NT2/D1 (cell line): ENCODE data around the gene SUGP1.
A peak's percentile ranks its signal among the peaks of the same experiment; 100 is the strongest.
"Not testable (repeated sequence)": the region's sequence is repeated elsewhere in the genome, so short reads cannot be mapped to it uniquely, and the experiment has no call there.

Experiments used
- DNase-seq: peaks from one replicate; pipeline ENCODE4 v3.0.0-alpha.2; 2011; ENCODE audit warnings: low read depth, low spot score
- H3K27me3 ChIP-seq: 2 replicates; pipeline ENCODE4 v1.6.0; 2011; ENCODE audit warnings: mild to moderate bottlenecking; ENCODE audit not compliant: insufficient read length, insufficient read depth
- H3K36me3 ChIP-seq: 2 replicates; pipeline ENCODE4 v1.6.1; 2011; ENCODE audit warnings: mild to moderate bottlenecking, low read length, mixed read lengths; ENCODE audit not compliant: insufficient read depth, insufficient read length
- H3K4me1 ChIP-seq: 2 replicates; pipeline ENCODE4 v1.5.1; 2011; ENCODE audit not compliant: insufficient read depth, insufficient read length
- H3K4me3 ChIP-seq: 2 replicates; pipeline ENCODE4 v1.5.1; 2011; ENCODE audit warnings: low read depth; ENCODE audit not compliant: insufficient read length
- H3K9ac ChIP-seq: 2 replicates; pipeline ENCODE4 v1.6.0; 2011; ENCODE audit warnings: low read depth; ENCODE audit not compliant: insufficient read length
- H3K9me3 ChIP-seq: 2 replicates; pipeline ENCODE4 v1.5.1; 2011; ENCODE audit warnings: mild to moderate bottlenecking, low read length; ENCODE audit not compliant: insufficient read depth
- SUZ12 ChIP-seq: IDR thresholded peaks from 2 replicates; pipeline ENCODE4 v1.6.1; 2011; ENCODE audit not compliant: insufficient read length, insufficient read depth; ENCODE audit errors: extremely low read depth
- YY1 ChIP-seq: IDR thresholded peaks from 2 replicates; pipeline ENCODE4 v1.6.1; 2011; ENCODE audit not compliant: insufficient read length, insufficient read depth
- ZNF274 ChIP-seq: IDR thresholded peaks from 2 replicates; pipeline ENCODE4 v1.6.1; 2011; ENCODE audit warnings: mild to moderate bottlenecking, low read depth, low read length

Gene SUGP1

GRCh38 chr19:19260417-19261214 lies 59.7 kb downstream of the SUGP1 start:
- Histone ChIP-seq H3K4me1 (peaks cover 11% of the 10 kb centered on the region), H3K36me3 (peaks cover 14% of the 10 kb centered on the region), H3K9ac (peak overlapping the region; percentile 79), H3K4me3 (peak overlapping the region; percentile 62), H3K27me3 (peaks cover 17% of the 10 kb centered on the region), H3K9me3 (no peaks in the 10 kb centered on the region)
- no peak for DNase-seq
- TF ChIP-seq ZNF274, result no peak
- TF ChIP-seq SUZ12, result no peak
- no peak for TF ChIP-seq YY1

- no peaks in the 10 kb centered on the region for H3K9me3 ChIP-seq
- peaks cover 14% of the 10 kb centered on the region for H3K36me3 ChIP-seq
- no peak overlapping the region for H3K9ac ChIP-seq
- H3K4me1 ChIP-seq, result peaks cover 11% of the 10 kb centered on the region
- H3K4me3 ChIP-seq, result no peak overlapping the region
- H3K27me3 ChIP-seq, result peaks cover 17% of the 10 kb centered on the region
- DNase-seq, result peak; percentile 52
- no peak for TF ChIP-seq YY1
- TF ChIP-seq ZNF274, result no peak
- no peak for TF ChIP-seq SUZ12
These were observed 60.6 kb downstream of the SUGP1 start for GRCh38 chr19:19259741-19260140.

DNA sequence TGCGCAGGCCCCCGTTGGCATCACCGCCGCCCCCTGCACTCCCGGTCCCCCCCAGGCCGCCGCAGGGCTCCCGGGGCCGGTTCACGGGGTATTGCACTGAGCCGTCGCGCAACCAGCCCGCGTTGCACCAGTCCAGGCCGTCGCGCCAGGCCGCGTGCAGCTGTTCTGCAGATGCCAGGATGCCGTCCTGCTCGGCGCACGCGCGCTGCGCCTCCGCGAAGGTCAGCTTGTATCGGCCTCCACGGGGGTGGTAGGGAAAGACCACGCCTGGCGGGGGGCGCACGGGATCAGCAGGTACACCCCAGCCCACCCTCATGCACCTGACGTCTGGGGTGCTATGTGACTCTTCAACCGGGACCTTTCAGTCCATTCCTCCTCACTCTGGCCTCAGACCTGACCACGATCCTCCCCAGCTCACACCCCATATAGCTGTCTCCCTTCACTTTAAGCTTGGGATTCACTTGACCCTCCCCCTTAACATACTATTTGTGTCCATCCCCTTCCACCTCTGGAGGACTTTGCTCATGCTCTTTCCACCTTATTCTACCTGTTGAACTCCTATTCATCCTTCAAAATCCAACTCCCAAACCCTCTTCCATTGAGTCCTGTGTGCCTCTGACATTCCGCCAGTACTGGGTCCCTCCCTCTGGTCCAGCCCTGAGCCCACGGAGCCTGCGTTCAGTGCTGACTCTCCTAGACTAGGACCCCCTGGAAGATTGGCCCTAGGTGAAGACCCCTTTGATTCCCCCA lies 61.5 kb downstream of the SUGP1 start:
- Histone ChIP-seq H3K27me3 (peaks cover 15% of the 10 kb centered on the region), H3K9me3 (no peaks in the 10 kb centered on the region), H3K4me3 (no peak overlapping the region), H3K9ac (no peak overlapping the region), H3K4me1 (peaks cover 11% of the 10 kb centered on the region), H3K36me3 (peaks cover 12% of the 10 kb centered on the region)
- no peak for TF ChIP-seq SUZ12
- TF ChIP-seq ZNF274, result no peak
- no peak for DNase-seq

- DNase-seq, result no peak
- Histone ChIP-seq H3K4me1 (peaks cover 9% of the 10 kb centered on the region), H3K27me3 (peaks cover 12% of the 10 kb centered on the region), H3K9ac (no peak overlapping the region), H3K4me3 (no peak overlapping the region), H3K36me3 (peaks cover 12% of the 10 kb centered on the region), H3K9me3 (no peaks in the 10 kb centered on the region)
- no peak for TF ChIP-seq SUZ12
- no peak for TF ChIP-seq ZNF274
- no peak for TF ChIP-seq YY1
These were observed 62.3 kb downstream of the SUGP1 start for GRCh38 chr19:19257836-19258588.

- Histone ChIP-seq H3K36me3 (peaks cover 12% of the 10 kb centered on the region), H3K27me3 (peaks cover 3% of the 10 kb centered on the region), H3K4me1 (peaks cover 3% of the 10 kb centered on the region), H3K4me3 (no peak overlapping the region), H3K9me3 (no peaks in the 10 kb centered on the region), H3K9ac (no peak overlapping the region)
- TF ChIP-seq SUZ12 (no peak), YY1 (no peak), ZNF274 (no peak)
- DNase-seq, result no peak
These were observed 63.2 kb downstream of the SUGP1 start for GRCh38 chr19:19257137-19257536.

DNA sequence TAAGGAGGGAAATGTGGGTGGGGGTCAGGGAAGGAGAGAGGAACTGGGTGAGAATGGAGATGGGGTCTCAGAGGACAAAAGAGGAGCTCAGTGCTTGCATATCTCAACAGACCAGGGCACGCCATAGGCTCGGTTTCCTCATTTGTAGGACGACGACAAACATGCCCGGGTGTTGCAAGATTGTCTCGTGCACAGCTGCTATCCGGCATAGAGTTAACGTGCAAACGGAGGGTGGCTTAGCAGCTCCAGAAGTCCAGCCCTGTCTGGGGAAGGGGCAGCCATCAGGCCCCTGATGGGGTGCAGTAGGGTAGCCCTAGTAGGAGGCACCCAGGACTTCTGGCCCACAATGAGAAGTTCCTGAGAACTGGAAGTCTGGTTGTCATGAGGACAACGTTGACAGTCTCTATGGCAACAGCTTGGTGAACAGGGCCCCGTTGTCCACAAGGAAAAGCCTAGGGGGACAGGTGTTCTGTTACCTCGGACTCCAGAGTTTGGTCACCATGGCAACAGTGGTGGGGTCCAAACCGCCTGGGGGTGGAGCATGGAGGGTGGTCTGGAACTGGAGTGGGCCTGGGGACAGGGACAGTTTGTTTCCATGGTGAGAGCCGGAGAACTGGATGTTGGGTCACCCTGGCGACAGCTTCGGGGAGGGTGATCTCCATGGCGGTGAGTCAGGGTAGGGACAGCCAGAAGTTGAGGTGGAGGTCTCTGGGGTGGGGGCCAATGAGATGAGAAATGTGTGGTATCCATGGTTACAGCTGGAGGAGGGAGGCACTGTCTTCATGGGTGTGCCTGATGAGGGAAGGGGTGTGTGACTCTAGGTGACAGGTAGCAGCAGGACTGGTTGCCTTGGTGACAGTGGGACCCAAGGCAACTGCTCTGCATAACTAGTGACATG lies 64.0 kb downstream of the SUGP1 start:
- H3K36me3 ChIP-seq, result peaks cover 12% of the 10 kb centered on the region
- TF ChIP-seq SUZ12 (no peak), YY1 (no peak), ZNF274 (no peak)
- DNase-seq, result no peak
- no peaks in the 10 kb centered on the region for H3K9me3 ChIP-seq
- H3K27me3 ChIP-seq, result no peaks in the 10 kb centered on the region
- no peaks in the 10 kb centered on the region for H3K4me1 ChIP-seq
- H3K4me3 ChIP-seq, result no peak overlapping the region
- H3K9ac ChIP-seq, result no peak overlapping the region

GRCh38 chr19:19253409-19253808 lies 66.9 kb downstream of the SUGP1 start:
- H3K36me3 ChIP-seq, result peaks cover 12% of the 10 kb centered on the region
- not testable (repeated sequence) for H3K4me3 ChIP-seq, H3K4me1 ChIP-seq, DNase-seq, H3K9me3 ChIP-seq, H3K9ac ChIP-seq
- peaks cover 11% of the 10 kb centered on the region for H3K27me3 ChIP-seq
